Measurements from ENCODE around the gene CA12.
"Not testable (repeated sequence)": the region's sequence is repeated elsewhere in the genome, so short reads cannot be mapped to it uniquely, and the experiment has no call there.

Gene CA12

DNA sequence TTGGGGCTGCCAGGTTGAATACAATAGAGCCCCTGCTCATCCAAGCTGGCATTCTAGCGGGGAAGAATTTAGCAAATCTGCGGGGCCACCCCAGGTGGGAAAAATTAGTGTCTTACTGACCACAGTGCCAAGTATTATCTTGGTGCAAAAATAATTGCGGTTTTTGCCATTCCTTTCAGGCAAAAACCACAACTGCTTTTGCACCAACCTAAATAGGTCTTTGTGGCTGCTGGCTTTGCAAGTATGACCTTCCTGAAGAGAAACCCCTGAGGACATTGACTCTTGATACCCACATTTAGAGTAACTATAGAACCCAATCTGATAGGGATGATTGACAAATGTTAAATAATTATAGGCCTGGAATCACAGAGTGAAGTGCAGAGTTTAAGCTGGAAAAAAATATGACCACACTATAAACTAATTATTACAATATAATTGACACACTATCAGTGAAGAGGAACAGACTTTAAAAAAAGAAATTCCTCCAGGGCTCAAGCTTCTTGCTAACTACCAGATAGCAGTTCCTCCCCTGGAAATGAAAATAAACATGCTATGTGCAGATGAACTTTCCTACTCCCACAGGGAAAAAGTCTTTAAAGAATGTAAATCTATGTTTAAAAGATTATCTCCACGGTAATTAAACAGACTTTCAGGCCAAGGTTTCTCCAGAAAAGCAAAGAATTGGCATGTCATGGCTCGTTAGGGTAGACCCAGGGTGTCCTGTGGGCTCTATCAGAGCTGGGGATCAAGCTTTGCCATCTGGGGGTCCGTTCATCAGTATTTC lies 34.4 kb downstream of the CA12 start:
- no CpG with 5 or more reads among the region's 6 CpGs for WGBS (ENCODE audit: insufficient coverage, insufficient read length)
- H3K4me1 ChIP-seq (ENCODE audit: control insufficient read depth, insufficient read depth, low read length): no peaks in the 10 kb centered on the region; the same call in 1 of the 2 replicates
- H3K27ac ChIP-seq (ENCODE audit: low read length): no peak overlapping the region
- no peak overlapping the region for H3K4me3 ChIP-seq (ENCODE audit: low read length)
- H3K27me3 ChIP-seq (ENCODE audit: control insufficient read depth, insufficient read depth, low read length): no peaks in the 10 kb centered on the region
- H3K36me3 ChIP-seq (ENCODE audit: control insufficient read depth, insufficient read depth, low read length): no peaks in the 10 kb centered on the region
- no peaks in the 10 kb centered on the region for H3K9me3 ChIP-seq (ENCODE audit: control insufficient read depth, insufficient read depth, low read length)
- DNase-seq (ENCODE audit: low read depth, low spot score): no peak

- Histone ChIP-seq H3K9me3 (ENCODE audit: control insufficient read depth, insufficient read depth, low read length) (no peaks in the 10 kb centered on the region), H3K4me1 (ENCODE audit: control insufficient read depth, insufficient read depth, low read length) (peaks cover 5% of the 10 kb centered on the region), H3K27ac (ENCODE audit: low read length) (no peak overlapping the region), H3K4me3 (ENCODE audit: low read length) (no peak overlapping the region), H3K27me3 (ENCODE audit: control insufficient read depth, insufficient read depth, low read length) (no peaks in the 10 kb centered on the region), H3K36me3 (ENCODE audit: control insufficient read depth, insufficient read depth, low read length) (no peaks in the 10 kb centered on the region)
- DNase-seq (ENCODE audit: low read depth, low spot score): no peak
- no CpG with 5 or more reads among the region's 14 CpGs for WGBS (ENCODE audit: insufficient coverage, insufficient read length)
Measured at GRCh38 chr15:63345391-63345752, 36.3 kb downstream of the CA12 start.

- Histone ChIP-seq H3K4me1 (ENCODE audit: control insufficient read depth, insufficient read depth, low read length) (peaks cover 10% of the 10 kb centered on the region), H3K36me3 (ENCODE audit: control insufficient read depth, insufficient read depth, low read length) (no peaks in the 10 kb centered on the region), H3K9me3 (ENCODE audit: control insufficient read depth, insufficient read depth, low read length) (no peaks in the 10 kb centered on the region), H3K4me3 (ENCODE audit: low read length) (no peak overlapping the region), H3K27ac (ENCODE audit: low read length) (no peak overlapping the region), H3K27me3 (ENCODE audit: control insufficient read depth, insufficient read depth, low read length) (no peaks in the 10 kb centered on the region)
- no CpG with 5 or more reads among the region's 5 CpGs for WGBS (ENCODE audit: insufficient coverage, insufficient read length)
- DNase-seq (ENCODE audit: low read depth, low spot score): no peak
Measured at GRCh38 chr15:63344731-63345390, 36.8 kb downstream of the CA12 start.

GRCh38 chr15:63342996-63343562 lies 38.6 kb downstream of the CA12 start:
- not testable (repeated sequence) for DNase-seq (ENCODE audit: low read depth, low spot score); H3K9me3 ChIP-seq (ENCODE audit: control insufficient read depth, insufficient read depth, low read length); H3K27ac ChIP-seq (ENCODE audit: low read length); H3K4me3 ChIP-seq (ENCODE audit: low read length); H3K27me3 ChIP-seq (ENCODE audit: control insufficient read depth, insufficient read depth, low read length); H3K36me3 ChIP-seq (ENCODE audit: control insufficient read depth, insufficient read depth, low read length)
- no CpG with 5 or more reads among the region's 11 CpGs for WGBS (ENCODE audit: insufficient coverage, insufficient read length)
- peaks cover 19% of the 10 kb centered on the region for H3K4me1 ChIP-seq (ENCODE audit: control insufficient read depth, insufficient read depth, low read length)

- Histone ChIP-seq H3K4me3 (ENCODE audit: low read length) (no peak overlapping the region), H3K4me1 (ENCODE audit: control insufficient read depth, insufficient read depth, low read length) (peaks cover 19% of the 10 kb centered on the region), H3K9me3 (ENCODE audit: control insufficient read depth, insufficient read depth, low read length) (no peaks in the 10 kb centered on the region), H3K27ac (ENCODE audit: low read length) (no peak overlapping the region), H3K27me3 (ENCODE audit: control insufficient read depth, insufficient read depth, low read length) (no peaks in the 10 kb centered on the region), H3K36me3 (ENCODE audit: control insufficient read depth, insufficient read depth, low read length) (no peaks in the 10 kb centered on the region)
- no peak for DNase-seq (ENCODE audit: low read depth, low spot score)
- no CpG with 5 or more reads among the region's 4 CpGs for WGBS (ENCODE audit: insufficient coverage, insufficient read length)
Measured at GRCh38 chr15:63341898-63342297, 39.7 kb downstream of the CA12 start.

- WGBS (ENCODE audit: insufficient coverage, insufficient read length): no CpG with 5 or more reads among the region's 3 CpGs
- Histone ChIP-seq H3K27ac (ENCODE audit: low read length) (no peak overlapping the region), H3K4me1 (ENCODE audit: control insufficient read depth, insufficient read depth, low read length) (peaks cover 19% of the 10 kb centered on the region), H3K4me3 (ENCODE audit: low read length) (no peak overlapping the region), H3K36me3 (ENCODE audit: control insufficient read depth, insufficient read depth, low read length) (no peaks in the 10 kb centered on the region), H3K9me3 (ENCODE audit: control insufficient read depth, insufficient read depth, low read length) (no peaks in the 10 kb centered on the region), H3K27me3 (ENCODE audit: control insufficient read depth, insufficient read depth, low read length) (no peaks in the 10 kb centered on the region)
- DNase-seq (ENCODE audit: low read depth, low spot score): no peak
Measured at GRCh38 chr15:63340878-63341277, 40.8 kb downstream of the CA12 start.

GRCh38 chr15:63340353-63340752 lies 41.3 kb downstream of the CA12 start:
- no peak for DNase-seq (ENCODE audit: low read depth, low spot score)
- WGBS (ENCODE audit: insufficient coverage, insufficient read length): no CpG with 5 or more reads among the region's 8 CpGs

GRCh38 chr15:63339836-63340235 lies 41.8 kb downstream of the CA12 start:
- no peak overlapping the region for H3K4me3 ChIP-seq (ENCODE audit: low read length)
- no CpG with 5 or more reads among the region's 1 CpG for WGBS (ENCODE audit: insufficient coverage, insufficient read length)
- no peaks in the 10 kb centered on the region for H3K36me3 ChIP-seq (ENCODE audit: control insufficient read depth, insufficient read depth, low read length)
- DNase-seq (ENCODE audit: low read depth, low spot score): no peak
- H3K4me1 ChIP-seq (ENCODE audit: control insufficient read depth, insufficient read depth, low read length): peaks cover 19% of the 10 kb centered on the region
- H3K9me3 ChIP-seq (ENCODE audit: control insufficient read depth, insufficient read depth, low read length): no peaks in the 10 kb centered on the region
- no peak overlapping the region for H3K27ac ChIP-seq (ENCODE audit: low read length)
- no peaks in the 10 kb centered on the region for H3K27me3 ChIP-seq (ENCODE audit: control insufficient read depth, insufficient read depth, low read length)

More at GRCh38 chr15:63340353-63340752, 41.3 kb downstream of the CA12 start:
- peaks cover 19% of the 10 kb centered on the region for H3K4me1 ChIP-seq (ENCODE audit: control insufficient read depth, insufficient read depth, low read length)
- H3K9me3 ChIP-seq (ENCODE audit: control insufficient read depth, insufficient read depth, low read length): no peaks in the 10 kb centered on the region
- no peak overlapping the region for H3K27ac ChIP-seq (ENCODE audit: low read length)
- no peaks in the 10 kb centered on the region for H3K27me3 ChIP-seq (ENCODE audit: control insufficient read depth, insufficient read depth, low read length)
- H3K36me3 ChIP-seq (ENCODE audit: control insufficient read depth, insufficient read depth, low read length): no peaks in the 10 kb centered on the region
- no peak overlapping the region for H3K4me3 ChIP-seq (ENCODE audit: low read length)

DNA sequence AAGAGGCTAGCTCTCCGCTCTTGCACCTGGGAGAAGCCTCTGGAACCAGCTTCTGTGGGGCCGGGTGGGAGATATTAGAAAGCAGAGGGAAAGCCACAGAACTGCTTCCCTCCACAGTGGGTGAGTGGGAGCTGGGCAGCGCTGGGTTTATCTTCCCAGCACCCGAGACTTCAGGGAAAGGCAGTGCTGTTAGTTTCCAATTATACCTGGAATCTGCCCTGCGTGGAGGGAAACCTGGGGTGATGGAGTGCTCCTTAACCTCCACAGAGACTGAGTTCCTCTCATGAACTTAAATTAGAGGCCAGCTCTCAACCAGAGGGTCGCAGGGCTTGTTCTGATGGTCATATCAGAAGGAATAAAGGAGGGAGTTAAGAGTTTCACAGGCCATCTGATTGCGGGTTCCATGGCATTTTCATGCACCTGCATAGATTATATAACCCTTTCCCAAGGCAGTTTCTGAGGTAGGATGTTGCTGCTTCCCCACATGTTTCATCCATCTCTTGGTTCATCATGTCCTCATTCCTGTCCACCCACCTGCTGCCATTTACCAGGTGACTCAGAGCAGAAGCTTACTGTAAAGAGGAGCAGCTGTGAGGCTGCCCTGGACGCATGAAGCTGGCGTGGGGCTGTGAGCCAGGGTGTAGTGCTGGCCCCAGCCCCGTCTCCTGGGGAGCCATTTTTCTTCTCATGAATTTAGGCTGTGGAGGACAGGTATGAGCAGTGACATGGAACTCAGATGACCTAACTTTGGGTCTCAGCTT lies 42.5 kb downstream of the CA12 start:
- no peaks in the 10 kb centered on the region for H3K36me3 ChIP-seq (ENCODE audit: control insufficient read depth, insufficient read depth, low read length)
- no peak for DNase-seq (ENCODE audit: low read depth, low spot score)
- H3K27me3 ChIP-seq (ENCODE audit: control insufficient read depth, insufficient read depth, low read length): no peaks in the 10 kb centered on the region
- no peak overlapping the region for H3K27ac ChIP-seq (ENCODE audit: low read length)
- H3K4me3 ChIP-seq (ENCODE audit: low read length): no peak overlapping the region
- peaks cover 19% of the 10 kb centered on the region for H3K4me1 ChIP-seq (ENCODE audit: control insufficient read depth, insufficient read depth, low read length)
- no peaks in the 10 kb centered on the region for H3K9me3 ChIP-seq (ENCODE audit: control insufficient read depth, insufficient read depth, low read length)
- WGBS (ENCODE audit: insufficient coverage, insufficient read length): no CpG with 5 or more reads among the region's 10 CpGs

DNA sequence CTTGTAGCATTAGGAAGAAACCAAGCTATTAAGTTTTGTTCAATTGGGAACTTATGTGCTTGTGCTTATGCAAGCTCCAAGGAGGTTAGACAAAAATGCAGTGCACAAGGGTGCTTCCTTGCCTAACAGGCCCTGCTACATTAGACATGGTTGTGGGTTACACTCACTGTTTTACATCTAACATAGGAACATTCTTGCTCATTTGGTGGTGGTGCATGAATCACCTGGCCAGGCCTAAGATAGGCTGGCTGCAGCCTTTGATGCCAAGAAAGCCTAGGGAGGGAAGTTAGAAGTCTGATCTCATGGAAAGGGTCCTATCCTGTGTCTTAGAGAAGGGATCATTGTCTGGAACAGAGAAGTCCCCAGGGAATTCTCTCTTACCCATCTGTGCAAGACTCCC lies 43.5 kb downstream of the CA12 start:
- H3K36me3 ChIP-seq (ENCODE audit: control insufficient read depth, insufficient read depth, low read length): no peaks in the 10 kb centered on the region
- H3K27me3 ChIP-seq (ENCODE audit: control insufficient read depth, insufficient read depth, low read length): no peaks in the 10 kb centered on the region
- H3K27ac ChIP-seq (ENCODE audit: low read length): no peak overlapping the region
- peaks cover 19% of the 10 kb centered on the region for H3K4me1 ChIP-seq (ENCODE audit: control insufficient read depth, insufficient read depth, low read length)
- no peaks in the 10 kb centered on the region for H3K9me3 ChIP-seq (ENCODE audit: control insufficient read depth, insufficient read depth, low read length)
- DNase-seq (ENCODE audit: low read depth, low spot score): no peak
- H3K4me3 ChIP-seq (ENCODE audit: low read length): no peak overlapping the region
